SK-N-SH treated with all-trans-retinoic acid at 6 μM for 48 hours (cell line): ENCODE measurements around the gene PRKAG1.
"Not testable (repeated sequence)": the region's sequence is repeated elsewhere in the genome, so short reads cannot be mapped to it uniquely, and the experiment has no call there.

ENCODE experiments used
- ATAC-seq: fragments of 200-7000 bp; cut with Tn5 transposase; 3 replicates; pipeline ENCODE4 v1.9.1; 2020; ENCODE audit warnings: mild to moderate bottlenecking, moderate library complexity
- BACH2 ChIP-seq: fragments of 250-450 bp; sonication (Bioruptor Pico); IDR thresholded peaks from 2 replicates; pipeline ENCODE4 v1.9.0; 2021; ENCODE audit warnings: mild to moderate bottlenecking, borderline replicate concordance
- CREB5 ChIP-seq: fragments of 250-450 bp; sonication (Bioruptor Pico); IDR thresholded peaks from 2 replicates; pipeline ENCODE4 v1.5.1; 2020; ENCODE audit warnings: low read depth, mild to moderate bottlenecking, moderate library complexity
- CSDC2 ChIP-seq: fragments of 250-450 bp; sonication (Bioruptor Pico); IDR thresholded peaks from 2 replicates; pipeline ENCODE4 v1.5.0; 2020; ENCODE audit warnings: mild to moderate bottlenecking, moderate library complexity
- ESRRG ChIP-seq: fragments of 250-450 bp; sonication (Bioruptor Pico); IDR thresholded peaks from 2 replicates; pipeline ENCODE4 v1.6.1; 2021; ENCODE audit warnings: mild to moderate bottlenecking
- ISL1 ChIP-seq: fragments of 250-450 bp; sonication (Bioruptor Pico); IDR thresholded peaks from 2 replicates; pipeline ENCODE4 v2.1.2; 2022; ENCODE audit warnings: mild to moderate bottlenecking, moderate library complexity
- PATZ1 ChIP-seq: fragments of 250-450 bp; sonication (Bioruptor Pico); IDR thresholded peaks from 2 replicates; pipeline ENCODE4 v1.8.0; 2020; ENCODE audit warnings: mild to moderate bottlenecking, moderate library complexity, borderline replicate concordance
- PPARA ChIP-seq: fragments of 250-450 bp; sonication (Bioruptor Pico); IDR thresholded peaks from 2 replicates; pipeline ENCODE4 v1.5.0; 2020; ENCODE audit warnings: mild to moderate bottlenecking, borderline replicate concordance
- RARB ChIP-seq: fragments of 250-450 bp; sonication (Bioruptor Pico); IDR thresholded peaks from 2 replicates; pipeline ENCODE4 v1.8.0; 2021; ENCODE audit warnings: mild to moderate bottlenecking, moderate library complexity
- SNAI2 ChIP-seq: fragments of 250-450 bp; sonication (Bioruptor Pico); IDR thresholded peaks from 2 replicates; pipeline ENCODE4 v1.5.0; 2020; ENCODE audit warnings: mild to moderate bottlenecking, moderate library complexity
- TOX ChIP-seq: fragments of 250-450 bp; sonication (Bioruptor Pico); IDR thresholded peaks from 2 replicates; pipeline ENCODE4 v1.8.0; 2021; ENCODE audit warnings: mild to moderate bottlenecking, moderate library complexity, borderline replicate concordance
- TSHZ2 ChIP-seq: fragments of 250-450 bp; sonication (Bioruptor Pico); IDR thresholded peaks from 2 replicates; pipeline ENCODE4 v1.5.0; 2020; ENCODE audit warnings: mild to moderate bottlenecking, moderate library complexity
- ZFP30 ChIP-seq: fragments of 450-650 bp; formaldehyde crosslinking; IDR thresholded peaks from 2 replicates; pipeline ENCODE4 v1.5.0; 2022; ENCODE audit warnings: mild to moderate bottlenecking, moderate library complexity
- ZNF70 ChIP-seq: fragments of 450-650 bp; formaldehyde crosslinking; IDR thresholded peaks from 2 replicates; pipeline ENCODE4 v1.5.0; 2020; ENCODE audit warnings: mild to moderate bottlenecking, moderate library complexity
- ZNF8 ChIP-seq: fragments of 450-650 bp; formaldehyde crosslinking; IDR thresholded peaks from 2 replicates; pipeline ENCODE4 v1.5.0; 2020; ENCODE audit warnings: mild to moderate bottlenecking, moderate library complexity

The PRKAG1 gene

GRCh38 chr12:49018261-49019119, at the start of gene PRKAG1:
PRKAG1 (minus strand) TSS chr12:49018776; CDS start chr12:49018740, 36 bp downstream.
- peak; percentile 87 for ATAC-seq
- TF ChIP-seq PATZ1 (CRISPR knock-in tag) (0 out of 2 replicates have a peak, but pooled peaks have one; percentile 26), ESRRG (CRISPR knock-in tag) (0 out of 2 replicates have a peak, but pooled peaks have one; percentile 69), RARB (no peak)

- no peak for TF ChIP-seq ZNF8 (CRISPR knock-in tag)
- TF ChIP-seq BACH2 (CRISPR knock-in tag) = no peak
- TF ChIP-seq RARB = no peak
- no peak for TF ChIP-seq ZFP30 (CRISPR knock-in tag)
- TF ChIP-seq TOX (CRISPR knock-in tag) = no peak
- no peak for TF ChIP-seq TSHZ2 (CRISPR knock-in tag)
- no peak for TF ChIP-seq SNAI2 (CRISPR knock-in tag)
- TF ChIP-seq ISL1 (CRISPR knock-in tag) = no peak
- TF ChIP-seq PATZ1 (CRISPR knock-in tag) = no peak
- no peak for TF ChIP-seq CSDC2 (CRISPR knock-in tag)
- ATAC-seq = no peak
Measured at GRCh38 chr12:49066120-49066519, 47.5 kb upstream of the PRKAG1 start.

- TF ChIP-seq ZFP30 (CRISPR knock-in tag) = no peak
- no peak for TF ChIP-seq ISL1 (CRISPR knock-in tag)
Measured at GRCh38 chr12:49064767-49065152, 46.2 kb upstream of the PRKAG1 start.

GRCh38 chr12:49061916-49062315, 43.3 kb upstream of the PRKAG1 start:
- not testable (repeated sequence) for ATAC-seq

More at GRCh38 chr12:49064767-49065152, 46.2 kb upstream of the PRKAG1 start:
- no peak for ATAC-seq

- ATAC-seq = no peak; the same call in 1 of the 3 replicates
- TF ChIP-seq ZNF70 (CRISPR knock-in tag) (no peak), PPARA (CRISPR knock-in tag) (no peak), CREB5 (CRISPR knock-in tag) (no peak)
Measured at GRCh38 chr12:49061157-49061650, 42.6 kb upstream of the PRKAG1 start.
